ENCODE data around the gene INTS12. TPM values are rescaled to one million over a fixed set of nuclear protein-coding genes. Genes with fewer than 3 reads are reported as not detected.
"Not testable (repeated sequence)": the region's sequence is repeated elsewhere in the genome, so short reads cannot be mapped to it uniquely, and the experiment has no call there.

Gene INTS12
- total and polyA plus RNA-seq, 10 of the 15 experiments (the other 5 are each of a cell fraction or from before 2014, with no cell fraction given) = 24.2 to 52.4 (median 37.3) TPM

GRCh38 chr4:105735217-105735616 is 26.7 kb upstream of the INTS12 start:
- WGBS (ENCODE audit: insufficient coverage, insufficient replicate concordance, low lambda C conversion rate, missing lambda C conversion rate) = 100% methylated on average over 10 of the region's 10 CpGs
- DNase-seq (ENCODE audit: low read depth, low spot score); BruUV-seq (replicated peaks); in situ Hi-C loops (cut with MboI); H3K27me3 ChIP-seq (replicated peaks in 1 of 2; ENCODE audit: control insufficient read depth in 2 of 2, insufficient read depth in 2 of 2, low read length in 1 of 2); H3K4me1 ChIP-seq (ENCODE audit: control insufficient read depth, insufficient read depth, low read length); FAIRE-seq; H2AFZ ChIP-seq (ENCODE audit: control insufficient read depth, low read depth, low read length); H3K4me2 ChIP-seq (ENCODE audit: control insufficient read depth, insufficient read depth); ATAC-seq; H3K27ac ChIP-seq (ENCODE audit: control insufficient read depth, insufficient read depth); H3K36me3 ChIP-seq (ENCODE audit: control insufficient read depth in 2 of 2, insufficient read depth in 2 of 2, low read length in 1 of 2); POLR2A ChIA-PET; RAD21 ChIA-PET (ENCODE audit: unreplicated experiment); H3K9ac ChIP-seq (ENCODE audit: control insufficient read depth, insufficient read depth, low read length); intact Hi-C loops (cut with micrococcal nuclease; ENCODE audit: unreplicated experiment); H3K4me3 ChIP-seq; SMC1A ChIA-PET (ENCODE audit: uncharacterized antibody, unreplicated experiment); H4K20me1 ChIP-seq (ENCODE audit: control insufficient read depth, insufficient read depth); H3K79me2 ChIP-seq (ENCODE audit: control insufficient read depth, insufficient read depth, low read length): not testable (repeated sequence)
- peaks cover 15% of the 10 kb centered on the region for H3K9me3 ChIP-seq (replicated peaks; ENCODE audit: control insufficient read depth, insufficient read depth, low read length)
- CTCF ChIA-PET = interaction anchor here (1.4 kb wide), 2 partner anchors 18 to 68 kb away, joined by 3 read pairs; no protein-coding TSS in a partner anchor

DNA sequence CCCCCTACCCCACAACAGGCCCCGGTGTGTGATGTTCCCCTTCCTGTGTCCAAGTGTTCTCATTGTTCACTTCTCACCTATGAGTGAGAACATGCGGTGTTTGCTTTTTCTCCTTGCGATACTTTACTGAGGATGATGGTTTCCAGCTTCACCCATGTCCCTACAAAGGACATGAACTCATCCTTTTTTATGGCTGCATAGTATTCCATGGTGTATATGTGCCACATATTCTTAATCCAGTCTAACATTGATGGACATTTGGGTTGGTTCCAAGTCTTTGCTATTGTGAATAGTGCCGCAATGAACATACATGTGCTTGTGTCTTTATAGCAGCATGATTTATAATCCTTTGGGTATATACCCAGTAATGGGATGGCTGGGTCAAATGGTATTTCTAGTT is 21.4 kb upstream of the INTS12 start:
- H3K4me1 ChIP-seq (ENCODE audit: control insufficient read depth, insufficient read depth, low read length); H3K9ac ChIP-seq (ENCODE audit: control insufficient read depth, insufficient read depth, low read length); H3K27ac ChIP-seq (ENCODE audit: control insufficient read depth, insufficient read depth); DNase-seq (ENCODE audit: low read depth, low spot score); H3K27me3 ChIP-seq (replicated peaks in 1 of 2; ENCODE audit: control insufficient read depth in 2 of 2, insufficient read depth in 2 of 2, low read length in 1 of 2); in situ Hi-C loops (cut with MboI); H3K9me3 ChIP-seq (replicated peaks; ENCODE audit: control insufficient read depth, insufficient read depth, low read length); H3K4me3 ChIP-seq; intact Hi-C loops (cut with micrococcal nuclease; ENCODE audit: unreplicated experiment); RAD21 ChIA-PET (ENCODE audit: unreplicated experiment); FAIRE-seq; H3K4me2 ChIP-seq (ENCODE audit: control insufficient read depth, insufficient read depth); BruUV-seq (replicated peaks); SMC1A ChIA-PET (ENCODE audit: uncharacterized antibody, unreplicated experiment); CTCF ChIA-PET; H3K36me3 ChIP-seq (ENCODE audit: control insufficient read depth in 2 of 2, insufficient read depth in 2 of 2, low read length in 1 of 2); H2AFZ ChIP-seq (ENCODE audit: control insufficient read depth, low read depth, low read length); H4K20me1 ChIP-seq (ENCODE audit: control insufficient read depth, insufficient read depth); ATAC-seq; POLR2A ChIA-PET; H3K79me2 ChIP-seq (ENCODE audit: control insufficient read depth, insufficient read depth, low read length): not testable (repeated sequence)
- WGBS (ENCODE audit: insufficient coverage, insufficient replicate concordance, low lambda C conversion rate, missing lambda C conversion rate) = 99% methylated on average over 4 of the region's 4 CpGs

DNA sequence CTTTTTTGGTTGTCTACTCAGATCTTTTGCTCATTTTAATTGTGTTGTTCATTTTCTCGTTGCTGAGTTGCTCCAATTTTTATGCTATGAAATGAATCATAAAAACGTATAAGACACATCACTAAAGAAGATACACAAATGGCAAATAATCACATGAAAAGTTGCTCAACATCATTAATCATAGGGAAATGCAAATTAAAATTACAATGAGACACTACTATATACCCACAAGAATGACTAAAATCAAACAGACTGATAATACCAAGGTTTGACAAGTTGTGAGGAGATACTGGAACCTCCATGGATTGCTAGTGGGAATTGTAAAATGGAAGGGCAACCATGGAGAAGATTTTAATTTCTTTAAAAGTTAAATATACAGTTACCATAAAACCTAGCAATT is 17.1 kb upstream of the INTS12 start:
- no peaks in the 10 kb centered on the region for H3K79me2 ChIP-seq (ENCODE audit: control insufficient read depth, insufficient read depth, low read length)
- 80% methylated on average over 2 of the region's 2 CpGs for WGBS (ENCODE audit: insufficient coverage, insufficient replicate concordance, low lambda C conversion rate, missing lambda C conversion rate)
- no peak overlapping the region for H3K9ac ChIP-seq (ENCODE audit: control insufficient read depth, insufficient read depth, low read length)
- H4K20me1 ChIP-seq (ENCODE audit: control insufficient read depth, insufficient read depth) = no peaks in the 10 kb centered on the region
- in situ Hi-C loops (cut with MboI) = no loop called here
- H3K9me3 ChIP-seq (replicated peaks; ENCODE audit: control insufficient read depth, insufficient read depth, low read length) = peaks cover 2% of the 10 kb centered on the region; the same call in 2 of the 3 replicates
- peaks cover 0 to 3% of the 10 kb centered on the region in 2 experiments; a peak in 1 of 4 replicates for H3K36me3 ChIP-seq (ENCODE audit: control insufficient read depth in 2 of 2, insufficient read depth in 2 of 2, low read length in 1 of 2)
- ChIA-PET RAD21 (ENCODE audit: unreplicated experiment) (no interaction called here), SMC1A (ENCODE audit: uncharacterized antibody, unreplicated experiment) (no interaction called here), CTCF (no interaction called here), POLR2A (no interaction called here)
- no peaks in the 10 kb centered on the region for H3K4me1 ChIP-seq (ENCODE audit: control insufficient read depth, insufficient read depth, low read length)
- no peak overlapping the region for H3K27ac ChIP-seq (ENCODE audit: control insufficient read depth, insufficient read depth)
- BruUV-seq (replicated peaks) = no TSS peak
- intact Hi-C loops (cut with micrococcal nuclease; ENCODE audit: unreplicated experiment) = no loop called here
- no peak for ATAC-seq
- no peak overlapping the region for H3K4me2 ChIP-seq (ENCODE audit: control insufficient read depth, insufficient read depth)
- H3K4me3 ChIP-seq = no peak overlapping the region
- no peak for DNase-seq (ENCODE audit: low read depth, low spot score)
- no peak for FAIRE-seq
- no peak overlapping the region for H2AFZ ChIP-seq (ENCODE audit: control insufficient read depth, low read depth, low read length)
- H3K27me3 ChIP-seq (replicated peaks in 1 of 2; ENCODE audit: control insufficient read depth in 2 of 2, insufficient read depth in 2 of 2, low read length in 1 of 2) = no peaks in the 10 kb centered on the region
- TF ChIP-seq NFIC (IDR thresholded peaks at IDR 0.05; ENCODE audit: low read depth, low read length) (no peak), ZNF622 (IDR thresholded peaks at IDR 0.05) (no peak), TARDBP (IDR thresholded peaks at IDR 0.05; ENCODE audit: borderline replicate concordance) (no peak), TCF12 (IDR thresholded peaks at IDR 0.05; ENCODE audit: low read depth, low read length) (no peak), RB1 (IDR thresholded peaks at IDR 0.05; ENCODE audit: borderline replicate concordance) (no peak), RAD21 (IDR thresholded peaks at IDR 0.05; ENCODE audit: insufficient read depth, low read depth, low read length) (no peak), NR2C2 (IDR thresholded peaks at IDR 0.05; ENCODE audit: borderline replicate concordance, control insufficient read depth, insufficient read length, low read depth) (no peak)
